Stimulated activated CD8-positive, alpha-beta memory T cell treated with anti-CD3 and anti-CD28 coated beads, Interleukin-2, amount 100 ng/mL, for 1 hour (primary cell): ENCODE results near the gene UGT2B28.
"Not testable (repeated sequence)": the region's sequence is repeated elsewhere in the genome, so short reads cannot be mapped to it uniquely, and the experiment has no call there.

Experiments used
- DNase-seq, 2 donors: peaks; one replicate each; pipeline ENCODE4 v3.0.0-alpha.2; 2020; ENCODE audit warnings: low read depth in 2 of 2

UGT2B28 gene

GRCh38 chr4:69343558-69344420 lies 63.5 kb downstream of the UGT2B28 start:
- not testable (repeated sequence) for DNase-seq
